K562 (cell line): ENCODE results near the gene SH2D1A. TPM values are rescaled to one million over a fixed set of nuclear protein-coding genes. Genes with fewer than 3 reads are reported as not detected.

Experiments
- ATAC-seq: fragments of 200-7000 bp; cut with Tn5 transposase; 3 replicates; pipeline ENCODE4 v1.9.1; 2020; ENCODE audit warnings: moderate library complexity
- BruUV-seq: library from RNA; stranded (reverse); fragments of 400-500 nt; replicated peaks from 2 replicates; lab custom pipeline; 2021; lab: Mats Ljungman, UMichigan
- CTCF ChIA-PET: fragments of 300-600 bp; formaldehyde crosslinking; extraction: SDS; loops from one replicate; lab custom pipeline; 2021; ENCODE audit warnings: low intra/inter-chr PET ratio; lab: Yijun Ruan, JAX
- POLR2A ChIA-PET: fragments of 300-600, 350-650 bp; sonication (Branson Sonifier 250); formaldehyde crosslinking; extraction: SDS; loops from one replicate; lab custom pipeline; 2021; ENCODE audit warnings: antibody characterized with exemption, inconsistent platforms; lab: Yijun Ruan, JAX
- DNase-seq, 4 experiments: peaks; one replicate each; pipeline versions ENCODE4 v3.0.0 to v3.0.0-alpha.2; 2011 to 2018; ENCODE audit warnings: low spot score in 3 of 4, mixed read lengths in 3 of 4; ENCODE audit errors: extremely low read depth in 1 of 4
- FAIRE-seq: peaks from 2 replicates; lab custom pipeline; 2011; peaks lifted over from hg19 to GRCh38; lab: Jason Lieb, UNC
- H2AFZ ChIP-seq: 2 replicates; pipeline ENCODE4 v1.6.0; 2011; ENCODE audit warnings: low read depth, low read length, control low read depth, inconsistent platforms
- H3K27ac ChIP-seq: fragments of 200-600 bp; 3 replicates; pipeline ENCODE4 v1.8.0; 2011; ENCODE audit warnings: low read depth, mild to moderate bottlenecking, control low read depth, inconsistent platforms, low read length, moderate library complexity, mixed read lengths; ENCODE audit errors: extremely low read depth
- H3K27me3 ChIP-seq, 2 experiments: fragments of 300-600 bp in 1 of 2; 2 replicates in 1 of 2; 3 replicates in 1 of 2; pipeline versions ENCODE4 v1.6.0 to v1.8.0; 2011; ENCODE audit warnings: inconsistent platforms in 2 of 2, low read length in 2 of 2, mild to moderate bottlenecking in 1 of 2, mixed read lengths in 1 of 2, moderate library complexity in 1 of 2; ENCODE audit not compliant: control insufficient read depth in 2 of 2, insufficient read depth in 2 of 2
- H3K36me3 ChIP-seq: fragments of 300-600 bp; 3 replicates; pipeline ENCODE4 v1.8.0; 2011; ENCODE audit warnings: mild to moderate bottlenecking, low read length, inconsistent platforms; ENCODE audit not compliant: control insufficient read depth, insufficient read depth
- H3K4me1 ChIP-seq, 2 experiments: fragments of 200-600 bp in 1 of 2; replicated peaks in 1 of 2; 2 replicates in 1 of 2; 3 replicates in 1 of 2; pipeline versions ENCODE4 v1.5.1 to v1.8.0; 2011; ENCODE audit warnings: inconsistent platforms in 2 of 2, low read length in 2 of 2, mild to moderate bottlenecking in 1 of 2, mixed read lengths in 1 of 2, moderate library complexity in 1 of 2; ENCODE audit not compliant: control insufficient read depth in 2 of 2, insufficient read depth in 2 of 2
- H3K4me2 ChIP-seq: 2 replicates; pipeline ENCODE4 v1.6.1; 2011; ENCODE audit warnings: low read length, control low read depth, inconsistent platforms, mixed read lengths; ENCODE audit not compliant: insufficient read depth
- H3K4me3 ChIP-seq: fragments of 200-600 bp; sonication (generic), shearing (Covaris generic); 2 replicates; pipeline ENCODE4 v1.5.1; 2016; ENCODE audit warnings: control low read depth, inconsistent platforms
- H3K79me2 ChIP-seq: fragments of 200-600 bp; 3 replicates; pipeline ENCODE4 v1.8.0; 2011; ENCODE audit warnings: low read length, inconsistent platforms; ENCODE audit not compliant: control insufficient read depth, insufficient read depth
- H3K9ac ChIP-seq, 2 experiments: 2 replicates each; pipeline versions ENCODE4 v1.6.0 to v1.6.1; 2011; ENCODE audit warnings: low read depth in 2 of 2, low read length in 2 of 2, control low read depth in 1 of 2, inconsistent platforms in 1 of 2, mild to moderate bottlenecking in 1 of 2, mixed read lengths in 1 of 2; ENCODE audit not compliant: insufficient read depth in 1 of 2
- H3K9me1 ChIP-seq: one replicate; pipeline ENCODE4 v1.6.0; 2011; ENCODE audit warnings: inconsistent platforms, mild to moderate bottlenecking, low read length, moderate library complexity; ENCODE audit not compliant: control insufficient read depth, insufficient read depth
- H3K9me3 ChIP-seq: replicated peaks from 2 replicates; pipeline ENCODE4 v1.5.1; 2011; ENCODE audit warnings: low read depth, low read length, inconsistent platforms; ENCODE audit not compliant: control insufficient read depth, insufficient read depth
- H4K20me1 ChIP-seq: replicated peaks from 2 replicates; pipeline ENCODE4 v1.6.1; 2011; ENCODE audit warnings: low read length, inconsistent platforms, mixed read lengths; ENCODE audit not compliant: control insufficient read depth, insufficient read depth
- CHD7 ChIP-seq: fragments of 200-600 bp; sonication (generic); IDR thresholded peaks from one replicate; pipeline ENCODE4 v1.6.1; 2012; ENCODE audit warnings: mild to moderate bottlenecking, low read depth, low read length, inconsistent platforms
- RB1 ChIP-seq: fragments of 450-650 bp; IDR thresholded peaks from 2 replicates; pipeline ENCODE4 v1.6.1; 2017; ENCODE audit warnings: low read depth, mild to moderate bottlenecking
- SNRNP70 ChIP-seq: fragments of 200-400 bp; formaldehyde crosslinking; optimal IDR thresholded peaks from 2 replicates; pipeline ENCODE3; 2017; ENCODE audit warnings: low read depth, low read length
- TAF9B ChIP-seq: fragments of 450-650 bp; IDR thresholded peaks from 2 replicates; pipeline ENCODE4 v1.6.1; 2018; ENCODE audit warnings: mild to moderate bottlenecking; ENCODE audit not compliant: partially characterized antibody
- TARDBP ChIP-seq: fragments of 450-650 bp; IDR thresholded peaks from 2 replicates; pipeline ENCODE4 v1.6.1; 2016
- in situ Hi-C: fragments of 300-500 bp; cut with MboI; formaldehyde crosslinking; loops from 4 replicates; pipeline ENCODE4 v1.15.0; 2018; ENCODE audit warnings: inconsistent platforms, mixed read lengths
- intact Hi-C: fragments of 100-400 bp; cut with micrococcal nuclease; formaldehyde crosslinking; loops from 2 replicates; pipeline ENCODE4 v1.14.2; 2022
- polyA plus RNA-seq, 8 experiments: library from polyadenylated mRNA; depleted of rRNA in 4 of 8; stranded (reverse) in 5 of 8; unstranded in 3 of 8; fragments of >200 nt; fragmentation: Nextera tagmentation in 2 of 8; fragmentation: Illumina TruSeq in 1 of 8; extraction: Ambion mirVana in 2 of 8; extraction: Trizol in 1 of 8; gene quantifications; 2 replicates each; pipeline versions ENCODE4 v1.2.1 to v1.2.3, GENCODE V29; 2011 to 2014; ENCODE audit warnings: inconsistent platforms in 1 of 8, missing spikeins in 1 of 8
- total RNA-seq, 7 experiments: library from RNA; depleted of rRNA in 6 of 7; stranded (reverse); fragments of >200 nt in 6 of 7; fragmentation: Illumina TruSeq in 2 of 7; extraction: Trizol in 2 of 7; gene quantifications; 2 replicates each; pipeline versions ENCODE4 v1.2.1 to v1.2.3, GENCODE V29; 2011 to 2021; ENCODE audit warnings: low replicate concordance in 1 of 7

SH2D1A gene
- total and polyA plus RNA-seq, 9 of the 15 experiments (the other 6 are each of a cell fraction or from before 2014, with no cell fraction given): 0.07 to 0.52 (median 0.19) TPM

- TF ChIP-seq RB1: no peak
- no peak for TF ChIP-seq SNRNP70
- TF ChIP-seq TARDBP: no peak
- no peak for TF ChIP-seq TAF9B
- no peak for TF ChIP-seq CHD7
- ATAC-seq (no peak), FAIRE-seq (no peak), DNase-seq (no peak)
- Histone ChIP-seq H3K27me3 (no peaks in the 10 kb centered on the region), H3K9me3 (no peaks in the 10 kb centered on the region), H3K36me3 (no peaks in the 10 kb centered on the region), H2AFZ (no peak overlapping the region), H3K4me3 (no peak overlapping the region), H3K4me2 (no peak overlapping the region), H4K20me1 (no peaks in the 10 kb centered on the region), H3K9ac (no peak overlapping the region), H3K79me2 (no peaks in the 10 kb centered on the region), H3K4me1 (peaks cover 0 to 12% of the 10 kb centered on the region in 2 experiments; a peak in 2 of 5 replicates), H3K9me1 (no peaks in the 10 kb centered on the region), H3K27ac (no peak overlapping the region)
- ChIA-PET CTCF (no interaction called here), POLR2A (no interaction called here)
- intact Hi-C loops: no loop called here
- BruUV-seq: no TSS peak
- in situ Hi-C loops: no loop called here
Observed at GRCh38 chrX:124369722-124370121, 23.4 kb downstream of the SH2D1A start.
